HL-60 (cell line): ENCODE results near the gene METTL3.
A peak's percentile ranks its signal among the peaks of the same experiment; 100 is the strongest.

Experiments
- DNase-seq, 2 experiments: peaks; one replicate each; pipeline ENCODE4 v3.0.0-alpha.2; 2010 to 2020; ENCODE audit warnings: low read depth in 1 of 2, low spot score in 1 of 2
- H3K27ac ChIP-seq: fragments of 250-450 bp; sonication (Bioruptor Pico); replicated peaks from 2 replicates; pipeline ENCODE4 v1.5.1; 2020; ENCODE audit warnings: mild to moderate bottlenecking, moderate library complexity
- H3K27me3 ChIP-seq: fragments of 250-450 bp; sonication (Bioruptor Pico); 2 replicates; pipeline ENCODE4 v1.5.1; 2021; ENCODE audit warnings: mild to moderate bottlenecking, moderate library complexity; ENCODE audit not compliant: insufficient read depth, poor library complexity, severe bottlenecking
- H3K4me3 ChIP-seq: replicated peaks from 2 replicates; pipeline ENCODE4 v1.5.1; 2011; ENCODE audit warnings: mild to moderate bottlenecking, control low read depth, low read length; ENCODE audit not compliant: insufficient read depth
- CTCF ChIP-seq: IDR thresholded peaks from one replicate; pipeline ENCODE4 v1.5.1; 2011; ENCODE audit warnings: low read length, control low read depth, inconsistent platforms; ENCODE audit not compliant: insufficient read depth
- GABPA ChIP-seq: IDR thresholded peaks from 2 replicates; pipeline ENCODE4 v1.6.1; 2012; ENCODE audit warnings: low read depth
- POLR2AphosphoS5 ChIP-seq: IDR thresholded peaks from 2 replicates; pipeline ENCODE4 v1.6.1; 2012; ENCODE audit warnings: low read depth
- REST ChIP-seq: IDR thresholded peaks from 2 replicates; pipeline ENCODE4 v1.6.1; 2012; ENCODE audit warnings: low read depth; ENCODE audit not compliant: insufficient replicate concordance
- SPI1 ChIP-seq: IDR thresholded peaks from 2 replicates; pipeline ENCODE4 v1.6.1; 2012; ENCODE audit warnings: low read depth, mild to moderate bottlenecking, borderline replicate concordance

Gene METTL3

GRCh38 chr14:21537090-21537424 lies 25.9 kb upstream of the METTL3 start:
- H3K27me3 ChIP-seq = peaks cover 30% of the 10 kb centered on the region
- TF ChIP-seq POLR2AphosphoS5 = no peak
- TF ChIP-seq GABPA = no peak
- no peak for TF ChIP-seq REST
- TF ChIP-seq SPI1 = no peak
- no peak for TF ChIP-seq CTCF
- no peak overlapping the region for H3K27ac ChIP-seq
- no peak for DNase-seq
- H3K4me3 ChIP-seq = no peak overlapping the region

DNA sequence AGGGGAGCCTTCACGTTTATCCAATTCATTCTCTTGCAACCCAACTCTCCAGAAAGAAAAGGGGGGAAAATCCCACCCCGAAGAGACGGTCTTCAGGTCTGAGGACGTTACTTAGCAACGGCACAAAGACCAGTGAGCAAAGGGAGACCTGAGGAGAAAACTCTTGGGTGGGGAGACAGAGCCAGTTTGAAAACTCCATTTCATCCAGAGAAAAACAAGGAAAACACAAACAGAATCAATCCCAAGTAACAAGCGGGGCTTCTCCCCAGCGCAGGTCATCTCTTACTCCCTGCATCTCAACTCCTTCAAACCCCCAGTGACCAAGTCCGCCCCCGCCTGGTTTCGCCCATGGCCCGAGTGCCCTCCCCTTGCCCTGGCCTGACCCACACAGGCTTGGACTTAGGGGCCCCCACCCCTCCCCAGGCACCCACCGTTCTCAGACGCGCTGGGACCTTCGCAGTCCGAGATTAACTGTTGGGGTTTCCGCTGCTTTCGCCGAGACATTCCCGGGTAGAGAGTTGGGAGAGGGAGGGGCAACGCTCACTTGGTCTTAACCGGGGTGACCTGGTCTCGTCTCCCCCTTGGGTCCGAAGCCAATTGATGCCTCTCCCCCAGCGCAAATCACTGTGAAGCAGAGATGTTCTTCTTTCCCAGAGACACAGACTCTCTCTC lies 25.4 kb upstream of the METTL3 start:
- no peak for TF ChIP-seq REST
- TF ChIP-seq SPI1 = no peak
- TF ChIP-seq POLR2AphosphoS5 = no peak
- TF ChIP-seq GABPA = no peak
- no peak for TF ChIP-seq CTCF
- H3K27me3 ChIP-seq = peaks cover 30% of the 10 kb centered on the region
- H3K4me3 ChIP-seq = no peak overlapping the region
- no peak overlapping the region for H3K27ac ChIP-seq
- no peak for DNase-seq

DNA sequence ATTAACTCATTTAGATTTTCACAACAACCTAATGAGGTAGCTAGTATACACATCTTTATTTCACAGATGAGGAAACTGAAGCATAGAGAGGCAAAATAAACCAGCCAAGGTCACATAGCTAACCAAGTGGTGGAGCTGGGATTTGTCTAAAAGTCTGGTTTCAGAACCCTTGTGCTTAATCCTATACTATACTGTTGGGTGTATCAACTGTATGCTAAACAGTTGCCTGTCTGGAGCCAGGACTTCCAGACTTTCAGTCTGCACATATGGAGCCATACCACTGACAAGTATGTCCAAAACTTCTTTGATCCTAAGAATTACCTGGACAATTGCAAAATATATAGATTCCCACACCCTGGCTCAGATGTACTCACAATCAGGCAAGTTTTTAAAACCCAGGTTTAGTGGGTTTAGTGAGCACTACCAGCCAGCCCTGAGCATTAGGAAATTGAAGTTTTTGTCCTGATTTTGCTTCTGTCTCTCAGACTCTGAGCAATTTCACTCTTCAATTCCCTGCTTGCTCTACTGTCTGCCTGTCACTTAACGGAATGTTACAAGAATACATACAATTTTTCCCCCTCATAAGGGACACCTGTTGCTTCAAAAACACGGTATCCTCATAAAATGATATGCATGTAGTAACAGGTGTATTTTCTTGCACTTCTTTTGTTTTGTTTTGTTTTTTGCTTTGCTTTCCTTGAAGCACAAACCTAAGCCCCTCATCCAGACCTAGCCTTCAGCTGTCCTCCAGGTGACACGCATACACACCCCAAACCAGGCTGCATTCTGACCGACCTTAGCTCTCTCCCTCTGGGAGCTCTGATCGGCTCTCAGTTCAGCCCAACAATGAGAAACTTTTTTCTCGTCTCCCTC lies 24.6 kb upstream of the METTL3 start:
- Histone ChIP-seq H3K4me3 (no peak overlapping the region), H3K27ac (no peak overlapping the region), H3K27me3 (peaks cover 30% of the 10 kb centered on the region)
- TF ChIP-seq GABPA (no peak), POLR2AphosphoS5 (no peak)
- DNase-seq = no peak

DNA sequence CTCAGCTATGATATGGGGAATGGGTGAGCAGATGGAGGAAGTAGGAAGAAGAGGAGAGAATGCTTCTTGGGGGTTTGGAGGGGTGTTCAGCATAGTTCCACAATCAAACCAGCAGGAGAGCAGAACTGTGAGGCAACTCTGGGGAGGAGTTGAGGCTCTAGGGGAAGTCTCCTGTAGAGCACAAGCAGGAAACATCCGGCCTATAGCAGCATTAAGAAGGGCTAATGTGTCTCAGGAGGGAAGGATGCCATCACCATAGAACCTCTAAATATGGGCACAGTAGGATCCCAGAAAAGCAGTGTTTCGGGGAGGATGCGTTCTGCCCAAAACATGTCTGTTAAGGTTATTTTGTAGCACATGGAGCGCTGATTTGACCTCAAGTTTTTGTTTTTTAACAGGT lies 23.4 kb upstream of the METTL3 start:
- DNase-seq = peak in 1 of 2 experiments; percentile 52
- Histone ChIP-seq H3K27ac (no peak overlapping the region), H3K4me3 (no peak overlapping the region), H3K27me3 (peaks cover 30% of the 10 kb centered on the region)
- no peak for TF ChIP-seq GABPA
- TF ChIP-seq REST = no peak
- no peak for TF ChIP-seq CTCF
- 0 out of 2 replicates have a peak, but pooled peaks have one; percentile 1 for TF ChIP-seq SPI1
